Measurements from ENCODE around the gene CWC22.
"Not testable (repeated sequence)": the region's sequence is repeated elsewhere in the genome, so short reads cannot be mapped to it uniquely, and the experiment has no call there.

CWC22 gene

DNA sequence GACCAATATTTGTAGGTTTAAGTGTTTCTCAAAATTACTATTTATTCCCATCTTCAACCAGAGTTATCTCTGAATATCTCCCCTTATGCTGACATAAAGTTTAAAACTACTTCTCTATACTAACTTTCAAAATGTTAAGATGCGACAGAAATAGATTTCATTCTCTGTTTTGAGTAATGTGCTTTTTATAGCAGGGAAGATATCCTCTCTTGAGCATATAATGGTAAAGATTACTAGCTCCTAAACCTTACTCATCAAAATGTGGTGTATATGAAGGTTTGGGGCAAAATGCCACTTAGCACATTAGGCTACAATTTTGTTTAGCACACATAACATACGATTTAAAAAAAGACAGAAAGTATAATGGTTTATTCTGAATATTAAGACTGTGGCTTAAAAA lies 54.4 kb downstream of the CWC22 start:
- no peaks in the 10 kb centered on the region for H3K9me3 ChIP-seq
- H3K4me1 ChIP-seq, result no peaks in the 10 kb centered on the region
- H3K27me3 ChIP-seq (ENCODE audit: low read depth), result no peaks in the 10 kb centered on the region
- no peak overlapping the region for H3K4me3 ChIP-seq
- in situ Hi-C loops (cut with MboI; ENCODE audit: low sequenced_read_pairs), result no loop called here
- peaks cover 41% of the 10 kb centered on the region for H3K36me3 ChIP-seq (replicated peaks)
- DNase-seq (ENCODE audit: low spot score in 2 of 2), result no peak

DNA sequence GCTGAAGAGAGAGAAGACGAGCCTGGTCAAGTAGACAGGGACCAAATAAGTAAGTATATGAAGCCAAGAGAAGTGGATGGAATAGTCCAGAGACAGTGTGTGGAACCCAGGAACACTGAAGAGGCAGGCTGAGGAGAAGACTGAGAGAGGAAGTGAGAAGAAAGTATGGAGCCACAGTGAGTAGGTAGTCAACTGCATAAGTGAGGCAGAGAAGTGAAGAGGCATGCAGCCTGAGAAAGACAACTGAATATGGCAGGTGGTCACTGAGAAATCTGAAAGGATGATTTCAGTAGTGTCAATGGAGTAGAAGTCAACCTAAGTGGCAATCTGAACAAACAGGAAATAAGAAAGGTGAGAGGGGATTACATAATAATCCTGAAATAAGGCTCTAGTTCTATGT lies 55.4 kb downstream of the CWC22 start:
- Histone ChIP-seq H3K4me3 (no peak overlapping the region), H3K36me3 (replicated peaks) (peaks cover 44% of the 10 kb centered on the region), H3K27me3 (ENCODE audit: low read depth) (no peaks in the 10 kb centered on the region)

DNA sequence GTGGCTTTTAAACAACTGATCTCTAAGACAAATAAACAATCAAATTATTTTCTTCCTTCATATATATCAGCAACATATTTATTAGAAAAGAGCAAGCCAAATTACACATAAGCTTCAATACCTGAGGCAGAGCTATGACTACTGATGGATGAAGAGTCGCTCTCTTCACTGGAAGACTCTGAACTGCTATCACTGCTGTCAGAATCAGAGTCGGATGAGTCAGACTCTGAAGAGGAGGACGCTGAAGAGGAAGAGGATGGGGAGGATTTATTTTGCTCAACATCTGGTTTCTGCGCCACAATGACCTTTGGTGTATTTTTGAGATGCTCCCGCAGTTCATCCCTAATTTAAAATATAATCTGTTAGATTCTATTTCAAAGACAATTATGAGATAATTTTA lies 56.7 kb downstream of the CWC22 start:
- Histone ChIP-seq H3K4me3 (no peak overlapping the region), H3K36me3 (replicated peaks) (peaks cover 45% of the 10 kb centered on the region), H3K4me1 (no peaks in the 10 kb centered on the region), H3K9me3 (no peaks in the 10 kb centered on the region), H3K27me3 (ENCODE audit: low read depth) (no peaks in the 10 kb centered on the region)
- no peak for DNase-seq (ENCODE audit: low spot score in 2 of 2)
- in situ Hi-C loops (cut with MboI; ENCODE audit: low sequenced_read_pairs), result no loop called here

More for the DNA sequence above, 55.4 kb downstream of the CWC22 start:
- H3K9me3 ChIP-seq, result no peaks in the 10 kb centered on the region
- no peak for DNase-seq (ENCODE audit: low spot score in 2 of 2)
- no peaks in the 10 kb centered on the region for H3K4me1 ChIP-seq
- in situ Hi-C loops (cut with MboI; ENCODE audit: low sequenced_read_pairs), result no loop called here

DNA sequence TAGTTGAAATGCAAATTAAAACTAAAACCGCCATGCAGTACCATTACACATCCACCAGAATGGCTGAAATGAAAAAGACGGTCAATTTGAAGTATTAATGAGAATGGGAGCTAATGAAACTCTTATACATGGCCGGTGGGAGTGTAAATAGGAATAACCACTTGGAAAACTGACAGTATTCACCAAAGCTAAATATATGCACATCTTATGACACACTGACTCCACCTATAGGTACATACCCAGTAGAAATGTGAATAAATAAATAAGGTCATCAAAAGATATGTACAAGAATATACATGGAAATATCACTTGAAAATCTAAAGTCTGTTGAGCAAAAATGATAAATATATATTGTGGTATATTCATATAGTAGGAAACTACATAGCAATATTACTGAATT lies 57.7 kb downstream of the CWC22 start:
- DNase-seq (ENCODE audit: low spot score in 2 of 2), result no peak
- Histone ChIP-seq H3K4me3 (no peak overlapping the region), H3K36me3 (replicated peaks) (peaks cover 50% of the 10 kb centered on the region), H3K4me1 (no peaks in the 10 kb centered on the region), H3K9me3 (no peaks in the 10 kb centered on the region), H3K27me3 (ENCODE audit: low read depth) (no peaks in the 10 kb centered on the region)
- in situ Hi-C loops (cut with MboI; ENCODE audit: low sequenced_read_pairs), result no loop called here

DNA sequence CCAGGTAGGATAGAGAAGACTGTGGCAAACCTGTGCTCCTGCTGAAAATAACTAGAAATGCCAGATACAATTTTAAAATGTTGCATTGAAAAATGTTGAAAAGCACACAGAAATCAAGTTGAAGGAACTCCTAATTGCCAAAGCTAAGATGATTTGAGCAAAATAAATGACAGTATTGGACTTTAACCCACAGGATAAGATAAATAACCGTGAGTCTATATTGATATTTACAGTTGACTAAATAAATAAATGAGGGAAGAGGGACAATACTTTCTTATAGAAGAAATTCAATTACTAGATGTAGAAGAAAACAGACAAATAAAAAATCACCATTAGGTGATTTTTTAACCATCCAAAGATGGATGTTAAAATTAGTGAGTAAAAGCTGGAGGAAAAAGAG lies 59.0 kb downstream of the CWC22 start:
- Histone ChIP-seq H3K36me3 (replicated peaks) (peaks cover 44% of the 10 kb centered on the region), H3K27me3 (ENCODE audit: low read depth) (no peaks in the 10 kb centered on the region), H3K4me1 (no peaks in the 10 kb centered on the region), H3K4me3 (no peak overlapping the region), H3K9me3 (no peaks in the 10 kb centered on the region)
- in situ Hi-C loops (cut with MboI; ENCODE audit: low sequenced_read_pairs), result no loop called here
- no peak for DNase-seq (ENCODE audit: low spot score in 2 of 2)

DNA sequence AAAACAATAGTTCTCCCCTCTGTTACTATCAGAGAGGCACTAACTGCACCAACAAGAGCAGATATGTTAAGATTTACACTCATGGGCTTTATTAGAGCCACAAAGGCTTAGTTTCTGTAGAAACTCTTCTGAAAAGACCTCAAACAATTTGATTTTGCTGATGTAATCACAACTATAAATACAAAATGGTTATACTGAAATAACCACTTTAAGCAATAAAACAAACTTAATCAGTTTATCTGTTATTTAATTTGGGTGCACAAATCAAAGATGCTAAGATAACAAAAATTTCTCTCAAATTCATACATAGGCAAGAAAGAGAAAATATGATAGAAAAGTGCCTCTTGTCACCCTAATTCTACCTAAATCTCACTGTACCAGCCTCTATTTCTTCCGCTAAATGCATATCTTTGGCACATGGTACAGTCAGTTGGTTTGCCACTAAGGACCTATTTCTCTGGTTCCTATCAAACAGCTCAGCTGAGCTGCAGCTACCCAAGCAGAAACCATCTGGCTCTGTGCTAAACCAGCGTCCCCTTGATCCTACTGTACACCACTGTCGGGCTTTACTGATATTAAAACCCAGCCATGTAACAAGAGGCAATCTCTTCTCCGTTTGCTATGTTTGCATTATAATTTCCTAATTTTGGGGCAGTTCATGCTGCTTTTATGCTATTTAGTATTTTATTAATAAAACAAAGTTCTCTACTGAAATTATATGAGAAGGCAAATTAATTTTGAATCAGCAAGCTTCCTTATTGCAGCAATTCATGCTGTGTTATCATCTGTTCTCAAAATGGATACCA lies 60.1 kb downstream of the CWC22 start:
- Histone ChIP-seq H3K4me3 (no peak overlapping the region), H3K36me3 (replicated peaks) (peaks cover 41% of the 10 kb centered on the region), H3K4me1 (no peaks in the 10 kb centered on the region), H3K27me3 (ENCODE audit: low read depth) (no peaks in the 10 kb centered on the region), H3K9me3 (no peaks in the 10 kb centered on the region)
- in situ Hi-C loops (cut with MboI; ENCODE audit: low sequenced_read_pairs), result no loop called here
- DNase-seq (ENCODE audit: low spot score in 2 of 2), result no peak

DNA sequence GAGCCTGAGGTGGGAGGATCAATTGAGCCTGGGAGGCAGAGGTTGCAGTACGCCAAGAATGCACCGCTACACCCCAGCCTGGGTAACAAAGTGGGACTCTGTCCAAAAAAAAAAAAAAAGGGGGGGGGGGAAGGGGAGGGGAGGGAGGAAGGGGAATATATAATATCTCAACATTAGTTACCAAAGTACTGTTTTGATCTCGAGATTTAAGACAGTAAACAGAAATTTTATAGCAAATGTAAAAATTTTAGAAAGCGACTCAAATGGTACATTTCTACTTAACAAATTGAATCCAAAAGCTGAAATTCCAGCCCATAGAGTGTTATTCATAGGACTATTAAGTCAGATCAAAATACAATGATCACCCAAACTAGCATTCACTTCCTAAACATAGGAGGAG lies 60.8 kb downstream of the CWC22 start:
- Histone ChIP-seq H3K4me3 (no peak overlapping the region), H3K9me3 (no peaks in the 10 kb centered on the region), H3K36me3 (replicated peaks) (peaks cover 36% of the 10 kb centered on the region), H3K4me1 (no peaks in the 10 kb centered on the region), H3K27me3 (ENCODE audit: low read depth) (no peaks in the 10 kb centered on the region)
- in situ Hi-C loops (cut with MboI; ENCODE audit: low sequenced_read_pairs), result no loop called here
- no peak for DNase-seq (ENCODE audit: low spot score in 2 of 2)

DNA sequence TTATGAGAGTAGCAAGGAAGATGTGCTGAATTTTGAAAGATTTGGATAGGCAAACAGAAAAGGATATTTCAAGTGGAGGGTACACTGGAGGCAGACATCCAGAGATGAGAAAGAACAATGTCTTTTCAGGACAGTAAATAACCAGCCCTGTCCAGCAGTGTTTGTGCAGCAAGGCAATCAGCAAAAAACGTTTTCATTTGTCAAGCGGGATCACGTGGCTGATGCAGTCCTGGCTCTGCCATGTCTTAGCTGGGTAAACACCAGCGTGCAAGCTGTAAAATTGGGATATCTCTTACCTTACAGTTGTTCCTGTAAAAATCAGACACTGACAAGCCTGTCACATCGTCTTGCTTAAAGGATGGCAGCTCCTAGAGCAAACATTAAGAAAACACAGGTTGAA lies 67.8 kb downstream of the CWC22 start:
- in situ Hi-C loops (cut with MboI; ENCODE audit: low sequenced_read_pairs), result no loop called here
- Histone ChIP-seq H3K27me3 (ENCODE audit: low read depth) (no peaks in the 10 kb centered on the region), H3K4me1 (no peaks in the 10 kb centered on the region), H3K4me3 (no peak overlapping the region), H3K9me3 (no peaks in the 10 kb centered on the region), H3K36me3 (replicated peaks) (no peaks in the 10 kb centered on the region)
- no peak for DNase-seq (ENCODE audit: low spot score in 2 of 2)

DNA sequence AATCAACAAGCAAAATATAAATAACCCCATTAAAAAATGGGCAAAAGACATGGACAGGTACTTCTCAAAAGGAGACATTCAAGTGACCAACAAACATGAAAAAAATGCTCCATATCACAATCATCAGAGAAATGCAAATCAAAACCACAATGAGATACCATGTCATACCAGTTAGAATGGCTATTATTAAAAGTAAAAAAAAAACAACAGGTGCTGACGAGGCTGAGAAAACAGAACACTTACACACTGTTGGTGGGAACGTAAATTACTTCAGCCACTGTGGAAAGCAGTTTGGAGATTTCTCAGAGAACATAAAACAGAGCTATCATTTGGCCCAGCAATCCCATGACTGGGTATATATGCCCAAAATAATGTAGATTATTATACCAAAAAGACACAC lies 69.1 kb downstream of the CWC22 start:
- H3K4me1 ChIP-seq, result no peaks in the 10 kb centered on the region
- no peak for DNase-seq (ENCODE audit: low spot score in 2 of 2)
- in situ Hi-C loops (cut with MboI; ENCODE audit: low sequenced_read_pairs), result no loop called here
- H3K27me3 ChIP-seq (ENCODE audit: low read depth), result no peaks in the 10 kb centered on the region
- H3K36me3 ChIP-seq (replicated peaks), result no peaks in the 10 kb centered on the region
- no peak overlapping the region for H3K4me3 ChIP-seq
- no peaks in the 10 kb centered on the region for H3K9me3 ChIP-seq

DNA sequence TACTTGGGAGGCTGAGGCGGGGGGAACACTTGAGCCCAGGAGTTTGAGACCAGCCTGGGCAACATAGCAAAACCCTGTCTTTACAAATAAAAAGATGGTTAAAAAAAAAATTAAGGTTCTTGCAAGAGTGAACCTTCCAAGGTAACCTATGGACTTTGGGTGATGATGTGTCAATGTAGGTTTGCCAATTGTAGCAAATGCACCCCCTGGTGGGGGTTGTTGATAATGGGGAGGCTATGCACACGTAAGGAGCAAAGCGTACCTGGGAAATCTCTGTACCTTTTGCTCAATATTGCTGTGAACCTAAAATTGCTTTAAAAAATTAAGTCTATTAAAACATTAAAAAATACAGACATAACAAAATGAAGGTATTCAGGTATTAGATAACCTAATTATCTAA lies 70.4 kb downstream of the CWC22 start:
- peak in 1 of 2 experiments; percentile 75 for DNase-seq (ENCODE audit: low spot score in 2 of 2)
- H3K27me3 ChIP-seq (ENCODE audit: low read depth), result no peaks in the 10 kb centered on the region

DNA sequence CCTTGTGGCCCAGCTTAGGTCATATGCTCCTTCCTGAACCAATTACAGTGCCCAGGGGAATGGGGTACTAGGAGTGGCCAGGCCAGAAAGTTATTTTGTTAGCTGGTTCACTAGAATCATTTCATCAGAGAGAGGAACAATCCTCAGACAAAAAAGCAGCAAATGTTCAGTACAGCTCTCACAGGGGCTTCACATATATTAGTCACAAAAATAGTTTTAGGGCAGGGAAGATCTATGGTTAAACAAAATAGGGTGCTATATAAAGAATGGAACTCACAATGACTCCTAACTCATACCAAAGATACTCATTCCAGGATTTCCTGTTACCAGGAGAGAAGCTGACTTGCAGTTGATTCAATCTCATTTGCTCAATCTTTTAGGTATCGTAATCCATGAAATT lies 71.0 kb downstream of the CWC22 start:
- H3K4me1 ChIP-seq, result no peaks in the 10 kb centered on the region
- no peaks in the 10 kb centered on the region for H3K36me3 ChIP-seq (replicated peaks)
- DNase-seq (ENCODE audit: low spot score in 2 of 2), result no peak
- no peaks in the 10 kb centered on the region for H3K27me3 ChIP-seq (ENCODE audit: low read depth)
- no peak overlapping the region for H3K4me3 ChIP-seq
- H3K9me3 ChIP-seq, result no peaks in the 10 kb centered on the region
- in situ Hi-C loops (cut with MboI; ENCODE audit: low sequenced_read_pairs), result no loop called here

More for the DNA sequence above, 70.4 kb downstream of the CWC22 start:
- Histone ChIP-seq H3K36me3 (replicated peaks) (no peaks in the 10 kb centered on the region), H3K4me1 (no peaks in the 10 kb centered on the region), H3K9me3 (no peaks in the 10 kb centered on the region), H3K4me3 (no peak overlapping the region)
- in situ Hi-C loops (cut with MboI; ENCODE audit: low sequenced_read_pairs), result no loop called here

DNA sequence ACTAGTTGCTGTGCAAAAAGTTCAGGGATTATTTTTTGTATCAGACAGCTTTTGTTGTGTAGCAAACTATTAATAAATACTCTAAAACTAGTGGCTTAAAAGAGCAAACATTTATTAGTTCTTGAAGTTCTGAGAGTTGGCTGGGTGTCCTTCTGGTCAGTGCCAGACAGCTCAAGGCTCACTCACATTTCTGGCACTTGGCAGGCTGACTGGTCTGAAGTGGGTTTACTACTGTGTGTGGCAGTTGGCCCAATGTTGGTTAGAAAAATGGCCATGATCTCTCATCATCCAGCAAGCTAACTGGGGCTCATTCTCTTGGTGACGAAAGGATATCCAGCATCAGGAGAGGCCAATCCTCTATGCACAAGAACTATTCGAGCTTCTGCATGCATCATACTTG lies 74.3 kb downstream of the CWC22 start:
- Histone ChIP-seq H3K9me3 (peaks cover 5% of the 10 kb centered on the region), H3K4me1 (no peaks in the 10 kb centered on the region), H3K36me3 (replicated peaks) (no peaks in the 10 kb centered on the region), H3K27me3 (ENCODE audit: low read depth) (no peaks in the 10 kb centered on the region), H3K4me3 (no peak overlapping the region)
- in situ Hi-C loops (cut with MboI; ENCODE audit: low sequenced_read_pairs), result no loop called here
- no peak for DNase-seq (ENCODE audit: low spot score in 2 of 2)

DNA sequence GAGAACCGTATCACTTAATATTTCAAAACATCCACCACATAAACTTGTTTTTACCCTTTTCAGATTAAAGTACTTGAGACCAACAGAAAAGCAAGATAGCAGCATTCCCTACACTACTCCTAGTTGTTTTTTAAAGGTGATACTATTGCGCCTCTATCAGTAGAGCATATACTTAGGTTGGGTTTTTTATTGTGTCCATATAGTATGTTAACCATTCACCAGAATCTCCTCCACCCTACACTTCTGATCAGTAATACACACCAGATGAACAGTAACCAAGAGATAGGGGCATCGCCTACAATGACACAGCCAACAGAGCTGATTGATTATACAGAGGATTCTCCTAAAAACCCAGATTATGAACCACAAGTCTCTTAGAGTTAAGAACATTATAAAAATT lies 75.6 kb downstream of the CWC22 start:
- Histone ChIP-seq H3K4me3 (no peak overlapping the region), H3K9me3 (peaks cover 5% of the 10 kb centered on the region), H3K4me1 (no peaks in the 10 kb centered on the region), H3K27me3 (ENCODE audit: low read depth) (no peaks in the 10 kb centered on the region), H3K36me3 (replicated peaks) (no peaks in the 10 kb centered on the region)
- in situ Hi-C loops (cut with MboI; ENCODE audit: low sequenced_read_pairs), result no loop called here
- DNase-seq (ENCODE audit: low spot score in 2 of 2), result no peak

DNA sequence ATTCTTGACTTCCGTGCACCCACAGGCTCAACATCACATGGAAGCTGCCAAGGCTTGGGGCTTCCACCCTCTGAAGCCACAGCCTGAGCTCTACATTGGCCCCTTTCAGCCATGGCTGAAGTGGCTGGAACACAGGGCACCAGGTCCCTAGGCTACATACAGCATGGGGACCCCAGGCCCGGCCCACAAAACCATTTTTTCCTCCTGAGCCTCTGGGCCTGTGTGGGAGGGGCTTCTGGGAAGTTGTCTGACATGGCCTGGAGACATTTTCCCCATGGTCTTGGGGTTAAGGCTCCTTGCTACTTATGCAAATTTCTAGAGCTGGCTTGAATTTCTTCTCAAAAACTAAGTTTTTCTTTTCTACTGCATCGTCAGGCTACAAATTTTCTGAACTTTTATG lies 77.1 kb downstream of the CWC22 start:
- H3K9me3 ChIP-seq; DNase-seq (ENCODE audit: low spot score in 2 of 2); H3K36me3 ChIP-seq (replicated peaks); H3K4me3 ChIP-seq; H3K27me3 ChIP-seq (ENCODE audit: low read depth); H3K4me1 ChIP-seq; in situ Hi-C loops (cut with MboI; ENCODE audit: low sequenced_read_pairs): not testable (repeated sequence)

DNA sequence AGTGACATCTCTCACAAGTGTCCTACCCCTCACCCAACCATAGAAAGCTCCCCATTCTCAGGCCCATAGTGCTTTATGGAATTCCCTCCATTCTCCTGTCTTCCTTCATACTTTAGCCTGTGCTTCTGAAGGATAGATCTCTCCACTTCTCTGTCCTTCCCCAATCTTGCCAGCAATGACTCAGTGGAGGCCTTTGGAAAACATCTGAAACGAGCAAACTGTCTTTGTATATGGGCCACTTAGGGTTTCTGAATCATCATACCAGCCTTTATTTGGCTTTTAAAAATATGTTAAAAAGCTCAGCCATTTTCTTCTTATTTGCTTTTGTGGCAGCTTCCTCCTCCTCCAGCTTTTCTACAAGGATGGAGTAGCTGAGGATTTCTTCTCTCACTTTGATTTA lies 80.1 kb downstream of the CWC22 start:
- in situ Hi-C loops (cut with MboI; ENCODE audit: low sequenced_read_pairs), result no loop called here
- Histone ChIP-seq H3K36me3 (replicated peaks) (no peaks in the 10 kb centered on the region), H3K9me3 (peaks cover 5% of the 10 kb centered on the region), H3K4me1 (no peaks in the 10 kb centered on the region), H3K4me3 (no peak overlapping the region), H3K27me3 (ENCODE audit: low read depth) (no peaks in the 10 kb centered on the region)
- no peak for DNase-seq (ENCODE audit: low spot score in 2 of 2)
